Measurements from ENCODE around the gene COL9A2.

COL9A2 gene

DNA sequence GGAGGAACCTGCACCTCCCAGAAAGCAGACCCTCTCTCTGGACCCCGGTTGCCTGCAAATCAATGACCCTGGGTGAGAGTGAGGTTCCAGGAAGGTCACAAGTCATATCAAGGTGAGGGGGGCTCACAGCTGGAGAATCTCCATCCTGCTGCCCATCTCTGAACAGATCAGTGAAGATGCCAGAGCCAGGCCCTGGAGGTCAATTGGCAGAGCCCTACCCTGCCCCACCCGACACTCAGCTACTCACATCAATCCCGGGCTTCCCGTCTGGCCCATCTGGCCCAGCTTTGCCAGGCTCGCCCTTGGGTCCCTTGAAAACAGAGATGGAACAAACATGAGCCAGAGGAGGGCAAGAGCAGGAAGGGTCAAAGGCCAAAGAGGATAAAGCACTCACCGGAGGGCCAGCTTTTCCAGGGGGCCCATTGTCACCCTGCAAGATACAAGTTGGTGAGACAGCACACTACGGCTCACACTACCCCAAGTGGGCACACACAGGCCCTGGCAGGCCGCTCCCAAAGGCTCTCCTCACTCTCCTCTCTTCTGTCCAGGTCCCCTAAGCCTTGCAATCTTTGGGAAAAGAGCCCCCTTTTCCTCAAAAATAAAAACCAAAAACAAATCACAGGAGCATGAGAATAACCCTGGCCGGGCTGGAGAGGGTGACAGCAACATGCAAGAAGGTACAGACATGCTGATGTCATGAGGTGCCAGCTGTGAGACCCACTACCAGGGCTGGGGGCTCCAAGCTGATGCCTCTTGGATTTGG lies 2.9 kb downstream of the COL9A2 start:
- DNase-seq (ENCODE audit: insufficient read length, low spot score) (no peak), FAIRE-seq (no peak)
- no peak for TF ChIP-seq POLR2A (IDR thresholded peaks at IDR 0.05; ENCODE audit: low read depth, low read length)

DNA sequence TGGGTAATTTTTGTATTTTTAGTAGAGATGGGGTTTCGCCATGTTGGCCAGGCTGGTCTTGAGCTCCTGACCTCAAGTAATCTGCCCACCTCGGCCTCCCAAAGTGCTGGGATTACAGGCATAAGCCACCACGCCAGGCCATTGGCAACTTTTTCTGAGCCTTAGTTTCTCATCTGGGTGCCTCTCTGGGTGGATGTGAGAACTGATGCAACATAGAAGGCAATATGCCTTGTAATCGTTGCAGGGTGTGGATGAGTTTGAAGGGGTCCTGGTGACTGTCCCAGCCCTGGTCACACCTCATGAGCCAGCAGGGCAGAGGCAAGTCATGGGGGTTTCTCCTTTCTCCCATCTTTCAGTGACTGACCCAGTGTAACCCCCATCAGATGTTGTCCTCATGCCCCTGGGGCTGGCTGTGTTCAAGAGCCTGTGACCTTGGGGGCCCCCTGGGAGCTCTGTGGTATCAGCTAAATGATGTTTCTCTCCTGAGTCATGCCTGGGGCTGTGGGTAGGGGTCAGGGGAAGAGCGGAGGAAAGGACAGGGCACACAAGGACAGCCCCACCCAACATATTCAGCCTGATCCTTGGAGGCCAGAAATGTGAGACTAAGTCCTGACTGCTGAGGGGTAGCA lies 3.6 kb downstream of the COL9A2 start:
- no peak for DNase-seq (ENCODE audit: insufficient read length, low spot score)
- FAIRE-seq = no peak
- TF ChIP-seq POLR2A (IDR thresholded peaks at IDR 0.05; ENCODE audit: low read depth, low read length) = no peak

DNA sequence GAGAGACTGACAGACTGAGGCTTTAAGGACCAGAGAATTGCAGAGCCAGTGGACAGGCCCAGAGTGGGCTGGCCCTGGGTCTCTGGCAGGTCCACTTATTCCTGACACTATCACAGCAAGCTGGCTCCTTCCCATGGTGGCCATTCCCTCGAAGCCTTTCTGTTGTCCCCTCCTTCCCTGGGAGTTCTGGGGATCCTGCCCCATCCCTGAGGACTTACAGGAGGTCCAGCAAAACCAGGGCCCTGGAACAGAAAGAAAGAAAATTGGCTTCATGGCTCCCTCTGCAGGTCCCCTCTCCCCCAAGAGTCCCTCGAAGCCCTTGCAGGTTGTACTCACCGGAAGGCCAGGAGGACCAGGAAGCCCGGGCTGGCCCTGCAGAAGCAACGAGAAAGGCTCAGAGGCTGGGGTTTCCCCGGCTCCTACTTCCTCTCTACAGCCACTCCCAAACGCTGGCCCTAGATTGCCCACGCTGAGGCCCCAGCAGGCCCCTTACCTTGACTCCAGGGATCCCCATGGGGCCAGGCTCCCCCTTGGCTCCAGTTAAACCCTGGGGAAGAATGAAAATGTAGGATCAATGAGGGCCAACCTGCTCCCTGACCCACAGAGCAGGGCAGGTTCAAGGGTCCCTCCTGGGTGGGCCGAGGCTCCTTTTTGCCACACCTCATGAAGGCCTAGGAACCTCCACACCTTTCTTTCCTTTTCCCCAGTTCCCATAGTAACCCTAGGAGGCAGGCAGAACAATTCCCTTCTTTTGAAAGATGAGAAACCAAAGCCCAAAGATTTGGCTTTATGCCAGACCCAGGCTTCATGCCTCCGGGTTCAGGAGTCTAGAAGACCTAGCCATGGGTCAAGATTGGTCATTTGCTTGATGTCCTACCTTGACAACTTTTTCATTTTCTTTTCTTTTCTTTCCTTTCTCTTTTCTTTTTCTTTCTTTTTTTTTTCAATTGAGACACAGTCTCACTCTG lies 4.6 kb downstream of the COL9A2 start:
- FAIRE-seq (no peak), DNase-seq (ENCODE audit: insufficient read length, low spot score) (no peak)
- no peak for TF ChIP-seq POLR2A (IDR thresholded peaks at IDR 0.05; ENCODE audit: low read depth, low read length)

DNA sequence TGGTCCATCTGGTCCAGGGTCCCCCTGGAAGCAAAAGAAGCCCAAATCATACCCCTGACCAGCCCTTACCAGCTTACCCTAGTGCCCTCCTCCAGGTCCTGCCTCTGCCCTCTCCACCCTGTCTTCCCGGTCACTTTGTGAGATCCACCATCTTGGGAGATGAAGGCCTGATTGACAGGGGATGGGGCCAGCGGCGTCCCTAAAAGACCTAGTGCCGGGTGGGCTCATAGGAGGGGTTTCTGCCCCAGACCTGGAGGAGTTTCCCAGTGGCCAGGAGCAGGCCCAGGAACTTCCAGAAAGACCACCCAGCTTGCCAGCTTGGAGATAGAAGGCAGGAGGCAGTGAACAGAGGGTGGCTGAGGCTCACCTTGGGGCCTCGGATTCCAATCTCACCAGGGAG lies 5.4 kb downstream of the COL9A2 start:
- DNase-seq (ENCODE audit: insufficient read length, low spot score) (no peak), FAIRE-seq (no peak)
- TF ChIP-seq POLR2A (IDR thresholded peaks at IDR 0.05; ENCODE audit: low read depth, low read length) = no peak

DNA sequence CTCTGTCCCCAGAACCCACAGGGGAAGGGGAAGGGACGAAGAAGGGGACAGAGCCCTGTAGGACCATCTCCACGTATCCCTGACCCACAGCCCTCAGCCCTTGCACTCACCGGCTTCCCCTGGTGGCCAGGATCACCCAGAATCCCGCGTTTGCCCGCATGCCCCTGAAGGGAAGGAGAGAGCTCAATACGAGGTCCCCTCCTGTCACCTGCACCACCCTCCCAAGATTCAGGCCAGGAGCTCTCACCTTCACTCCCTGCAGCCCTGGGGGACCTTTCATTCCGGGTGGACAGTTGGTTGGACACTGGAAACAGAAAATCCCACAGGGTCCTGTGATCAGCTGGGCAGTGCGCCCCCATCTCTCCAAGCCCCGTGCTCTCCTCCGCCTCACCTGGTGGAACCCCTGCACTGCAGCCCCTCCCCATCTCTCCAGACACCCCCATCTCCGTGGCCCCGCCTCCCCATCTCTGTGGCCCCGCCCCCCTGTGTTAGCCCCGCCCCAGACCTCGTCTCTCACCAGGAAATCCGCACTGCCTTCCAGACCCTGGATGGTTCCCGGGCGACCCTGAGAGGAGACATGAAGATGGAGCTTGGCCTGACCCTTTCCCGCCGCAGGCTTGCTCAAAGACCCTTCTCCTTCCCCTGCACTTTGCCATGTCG lies 6.0 kb downstream of the COL9A2 start:
- DNase-seq (ENCODE audit: insufficient read length, low spot score) (no peak), FAIRE-seq (no peak)
- TF ChIP-seq POLR2A (IDR thresholded peaks at IDR 0.05; ENCODE audit: low read depth, low read length) = no peak

DNA sequence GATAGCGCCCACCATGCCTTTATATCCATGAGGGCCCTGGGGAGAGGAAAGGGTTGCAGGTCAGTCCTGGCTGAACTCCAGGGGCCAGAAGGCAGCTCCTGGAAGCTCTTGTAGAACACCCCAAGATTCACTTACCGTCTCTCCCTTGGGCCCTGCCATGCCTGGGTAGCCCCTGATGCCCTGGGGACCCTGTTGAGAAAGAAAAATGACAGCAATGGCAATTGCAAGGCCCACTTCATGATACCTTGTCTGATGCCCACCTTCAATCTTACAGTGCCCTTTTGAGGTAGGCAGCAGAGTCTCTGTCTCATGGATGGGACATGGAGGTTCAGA lies 7.0 kb downstream of the COL9A2 start:
- DNase-seq (ENCODE audit: insufficient read length, low spot score) (no peak), FAIRE-seq (no peak)
- no peak for TF ChIP-seq POLR2A (IDR thresholded peaks at IDR 0.05; ENCODE audit: low read depth, low read length)

DNA sequence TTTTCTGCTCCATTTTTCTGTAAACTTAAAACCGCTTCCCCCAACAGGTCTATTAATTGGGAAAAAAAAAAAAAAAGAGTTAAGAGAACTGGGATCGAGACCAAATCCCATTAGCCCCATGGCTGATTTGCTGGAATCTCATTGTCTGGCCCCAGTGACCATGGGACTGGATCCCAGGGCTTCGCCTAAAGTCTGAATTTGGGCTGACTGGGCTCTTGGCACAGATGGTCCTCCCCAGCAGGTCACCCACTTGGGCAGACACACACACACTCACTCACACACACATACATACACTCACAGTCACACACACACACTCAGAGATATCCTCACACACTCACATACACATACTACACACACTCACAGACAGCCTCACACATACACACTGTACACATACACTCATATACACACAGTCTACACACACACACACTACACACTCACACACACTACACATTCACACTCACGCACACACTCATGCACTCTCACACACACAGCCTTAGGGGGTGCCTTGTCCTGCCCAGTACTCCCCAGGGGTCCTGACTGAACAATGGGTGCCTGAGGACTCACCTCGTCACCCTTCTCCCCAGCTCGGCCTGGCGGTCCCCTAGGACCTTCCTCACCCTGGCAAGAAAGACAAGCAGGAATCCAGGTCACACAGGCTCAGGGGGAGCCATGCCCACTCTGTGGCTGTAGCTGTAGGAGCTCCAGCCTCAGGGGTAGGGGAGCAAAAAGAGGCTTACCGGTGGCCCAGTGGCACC lies 7.5 kb downstream of the COL9A2 start:
- TF ChIP-seq POLR2A (IDR thresholded peaks at IDR 0.05; ENCODE audit: low read depth, low read length) = no peak
- no peak for FAIRE-seq
- no peak for DNase-seq (ENCODE audit: insufficient read length, low spot score)

DNA sequence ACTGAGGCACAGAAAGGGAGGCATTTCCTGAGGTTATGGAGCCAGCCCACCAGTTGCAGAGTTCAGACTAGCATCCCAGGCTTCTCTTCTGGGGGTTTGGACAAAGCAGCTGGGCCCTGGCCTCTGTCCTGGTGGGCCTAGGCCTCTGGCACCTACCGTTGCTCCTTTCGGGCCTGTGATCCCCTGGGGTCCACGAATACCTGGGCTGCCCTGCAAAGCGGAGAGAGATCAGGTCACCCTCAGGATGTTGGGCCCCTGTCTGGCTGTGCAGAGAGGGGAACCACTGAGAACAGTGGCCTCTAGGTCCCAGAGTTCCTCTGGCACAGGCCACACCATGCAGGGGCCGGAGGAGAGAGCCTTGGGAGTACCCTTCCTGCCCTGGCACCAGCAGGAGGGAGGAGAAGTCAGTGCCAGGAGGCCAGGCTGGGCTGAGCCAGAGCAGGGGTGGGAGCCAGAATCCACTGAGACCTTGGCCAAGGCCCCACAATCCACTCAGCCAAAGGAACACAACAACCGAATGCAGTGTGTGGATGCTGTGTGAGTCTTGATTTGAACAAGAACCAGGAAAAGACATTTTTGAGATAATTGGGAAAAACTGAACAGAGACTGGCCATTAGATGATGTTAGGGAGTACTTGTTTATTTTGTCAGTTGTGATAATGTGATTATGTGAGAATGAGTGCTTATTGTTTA lies 8.9 kb downstream of the COL9A2 start:
- no peak for TF ChIP-seq POLR2A (IDR thresholded peaks at IDR 0.05; ENCODE audit: low read depth, low read length)
- DNase-seq (ENCODE audit: insufficient read length, low spot score) (no peak), FAIRE-seq (no peak)

DNA sequence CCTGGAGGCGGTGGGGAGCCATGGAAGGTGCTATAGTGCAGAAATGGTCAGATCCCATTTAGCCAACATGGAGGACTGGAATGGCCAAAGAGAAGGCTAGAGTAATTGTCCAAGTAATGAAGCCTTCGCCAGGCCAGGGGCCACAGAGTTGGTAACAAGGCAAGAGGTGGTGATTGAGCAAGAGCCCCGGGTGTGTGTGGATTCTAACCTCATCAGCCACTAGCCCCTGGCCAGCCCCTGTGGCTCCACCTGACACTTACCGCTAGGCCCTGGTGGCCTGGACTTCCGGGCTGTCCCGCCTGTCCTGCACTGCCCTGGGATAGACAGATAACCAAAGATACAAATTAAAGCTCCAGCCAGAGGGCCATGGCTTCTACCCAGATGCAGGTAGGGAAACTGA lies 9.9 kb downstream of the COL9A2 start:
- DNase-seq (ENCODE audit: insufficient read length, low spot score) = no peak
- TF ChIP-seq POLR2A (IDR thresholded peaks at IDR 0.05; ENCODE audit: low read depth, low read length) = no peak
- no peak for FAIRE-seq

DNA sequence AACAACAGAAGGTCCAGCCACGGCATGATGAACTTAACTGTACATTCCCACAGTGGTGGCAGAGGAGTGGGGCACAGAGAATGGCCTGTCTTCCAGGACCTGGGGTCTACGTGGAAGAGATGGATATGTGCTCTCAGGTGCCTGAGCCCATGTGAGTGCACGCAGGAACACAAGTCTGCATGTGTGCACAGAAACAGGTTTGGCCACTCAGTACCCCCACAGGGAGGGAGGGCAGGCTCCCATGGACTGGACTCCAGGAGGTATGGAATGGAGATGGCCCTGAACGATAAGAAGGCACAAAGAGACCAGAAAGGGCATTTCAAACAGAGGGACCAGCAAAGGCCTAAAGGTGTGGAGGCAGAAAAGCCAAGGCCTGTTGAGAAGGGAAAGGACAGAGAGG lies 10.8 kb downstream of the COL9A2 start:
- TF ChIP-seq POLR2A (IDR thresholded peaks at IDR 0.05; ENCODE audit: low read depth, low read length) = no peak
- FAIRE-seq = no peak
- no peak for DNase-seq (ENCODE audit: insufficient read length, low spot score)

DNA sequence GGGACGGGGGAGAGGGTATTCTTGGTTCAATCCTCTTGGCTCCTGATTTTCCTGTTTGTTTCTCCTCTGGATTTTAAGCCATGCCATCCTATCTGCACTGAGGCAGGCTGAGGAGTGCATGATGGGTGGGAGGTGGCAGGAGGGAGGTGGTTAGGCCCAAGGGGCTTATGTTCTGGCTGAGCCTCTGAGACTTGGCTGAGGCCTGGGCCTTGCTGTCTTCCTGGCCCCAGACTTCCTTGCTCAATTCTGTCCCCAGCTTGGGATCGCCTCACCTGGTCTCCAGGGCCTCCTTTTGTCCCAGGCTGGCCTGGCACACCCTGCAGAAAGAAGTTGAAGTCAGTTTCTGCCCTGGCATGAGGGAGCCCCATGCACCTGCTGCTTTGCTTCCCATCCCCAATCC lies 11.2 kb downstream of the COL9A2 start:
- DNase-seq (ENCODE audit: insufficient read length, low spot score) (no peak), FAIRE-seq (no peak)
- no peak for TF ChIP-seq POLR2A (IDR thresholded peaks at IDR 0.05; ENCODE audit: low read depth, low read length)

DNA sequence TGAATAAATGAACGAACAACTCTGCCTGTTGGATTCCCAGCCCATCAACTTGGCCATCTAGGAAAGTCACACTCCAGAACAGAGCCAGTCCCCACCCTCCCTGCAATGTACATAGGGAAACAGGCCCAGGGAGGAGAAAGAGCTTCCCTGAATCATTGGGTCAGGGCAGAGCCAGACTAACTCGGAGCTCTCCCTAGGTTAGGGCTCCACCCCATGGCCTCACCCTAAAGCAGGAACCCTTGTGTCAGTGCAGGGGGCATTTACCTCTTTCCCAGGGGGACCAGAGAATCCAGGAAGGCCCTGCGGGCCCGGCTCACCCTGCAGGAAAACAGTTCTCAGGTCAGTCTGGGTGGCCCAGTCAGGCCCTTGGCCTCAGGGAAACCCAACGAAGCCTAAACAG lies 11.6 kb downstream of the COL9A2 start:
- no peak for FAIRE-seq
- no peak for DNase-seq (ENCODE audit: insufficient read length, low spot score)
- TF ChIP-seq POLR2A (IDR thresholded peaks at IDR 0.05; ENCODE audit: low read depth, low read length) = no peak

DNA sequence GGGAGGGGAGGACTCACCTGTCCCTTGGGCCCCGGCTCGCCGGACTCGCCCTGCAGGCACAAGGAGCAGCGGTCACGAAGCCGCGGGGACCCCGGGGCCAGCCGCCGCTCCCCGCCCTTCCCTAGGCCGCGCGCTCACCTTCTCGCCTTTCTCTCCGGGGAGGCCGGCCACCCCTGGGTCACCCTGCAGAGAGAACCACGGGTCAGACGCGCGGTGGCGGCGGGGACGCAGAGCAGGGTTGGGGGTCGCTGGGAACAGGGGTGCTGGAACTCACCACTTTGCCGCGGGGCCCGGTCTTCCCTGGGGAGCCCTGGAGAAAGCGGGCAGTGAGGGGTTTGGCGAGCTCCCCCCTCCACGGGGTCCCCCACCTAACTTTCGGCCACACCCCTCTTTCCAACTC lies 13.3 kb downstream of the COL9A2 start:
- DNase-seq (ENCODE audit: insufficient read length, low spot score) = no peak
- FAIRE-seq = no peak
- no peak for TF ChIP-seq POLR2A (IDR thresholded peaks at IDR 0.05; ENCODE audit: low read depth, low read length)

All from H54 (cell line).